ENCODE results near the gene C1QTNF8. TPM values are rescaled to one million over a fixed set of nuclear protein-coding genes. Genes with fewer than 3 reads are reported as not detected.

Gene C1QTNF8
- total and polyA plus RNA-seq, 4 donors, result not detected

- TF ChIP-seq ATF3 (IDR thresholded peaks at IDR 0.05), result no peak
- TF ChIP-seq YY1 (IDR thresholded peaks at IDR 0.05), result no peak
- no peak for TF ChIP-seq EGR1 (IDR thresholded peaks at IDR 0.05; ENCODE audit: low read depth in 2 of 2)
These were observed 13.6 kb upstream of the C1QTNF8 start (continued) for GRCh38 chr16:1109648-1110047.

GRCh38 chr16:1108299-1109252, 12.5 kb upstream of the C1QTNF8 start:
- no peak overlapping the region for H3K27ac ChIP-seq (ENCODE audit: low read depth in 1 of 2, low read length in 2 of 2)
- DNase-seq (ENCODE audit: low spot score), result no peak
- H3K27me3 ChIP-seq (ENCODE audit: control insufficient read depth in 4 of 4, insufficient read depth in 4 of 4, low read length in 3 of 4), result peaks cover 0 to 6% (median 0%) of the 10 kb centered on the region in 4 donors
- H3K4me3 ChIP-seq (ENCODE audit: low read depth in 1 of 3, low read length in 3 of 3), result no peak overlapping the region
- no peak for TF ChIP-seq GABPA (IDR thresholded peaks at IDR 0.05 in 1 of 2, conservative IDR thresholded peaks at IDR 0.05 in 1 of 2)
- no peak for TF ChIP-seq MAX (IDR thresholded peaks at IDR 0.05)
- no peak for TF ChIP-seq YY1 (IDR thresholded peaks at IDR 0.05)
- peak in 1 of 2 donors; percentile 30 for TF ChIP-seq HNF4A (conservative IDR thresholded peaks at IDR 0.05)
- TF ChIP-seq JUND (IDR thresholded peaks at IDR 0.05), result no peak
- TF ChIP-seq HNF4G (IDR thresholded peaks at IDR 0.05), result no peak
- TF ChIP-seq CTCF (IDR thresholded peaks at IDR 0.05; ENCODE audit: low read depth, low read length, missing input control), result no peak
- no peak for TF ChIP-seq TAF1 (conservative IDR thresholded peaks at IDR 0.05)
- TF ChIP-seq RAD21 (IDR thresholded peaks at IDR 0.05), result peak; percentile 56 to 68
- no peak for TF ChIP-seq RXRA (IDR thresholded peaks at IDR 0.05)
- no peak for TF ChIP-seq ZBTB33 (IDR thresholded peaks at IDR 0.05)
- no peak for TF ChIP-seq EGR1 (IDR thresholded peaks at IDR 0.05; ENCODE audit: low read depth in 2 of 2)
- TF ChIP-seq NR2F2 (IDR thresholded peaks at IDR 0.05), result no peak
- TF ChIP-seq SP1 (IDR thresholded peaks at IDR 0.05), result no peak
- TF ChIP-seq FOXA2 (IDR thresholded peaks at IDR 0.05), result no peak
- peaks cover 3 to 19% (median 10%) of the 10 kb centered on the region in 4 donors for H3K4me1 ChIP-seq (ENCODE audit: control insufficient read depth in 4 of 4, insufficient read depth in 4 of 4, low read length in 3 of 4)
- no peaks in the 10 kb centered on the region for H3K9me3 ChIP-seq (ENCODE audit: control insufficient read depth in 4 of 4, low read length in 3 of 4)
- H3K9ac ChIP-seq (ENCODE audit: low read depth in 1 of 2, low read length in 2 of 2), result no peak overlapping the region
- 44% methylated on average over 42 of the region's 42 CpGs for WGBS
- H3K36me3 ChIP-seq (ENCODE audit: control insufficient read depth in 4 of 4, insufficient read depth in 3 of 4, low read depth in 1 of 4, low read length in 3 of 4), result no peaks in the 10 kb centered on the region

- no peak for DNase-seq (ENCODE audit: low spot score)
- 66% methylated on average over 12 of the region's 12 CpGs for WGBS
- peaks cover 3 to 22% (median 10%) of the 10 kb centered on the region in 4 donors for H3K4me1 ChIP-seq (ENCODE audit: control insufficient read depth in 4 of 4, insufficient read depth in 4 of 4, low read length in 3 of 4)
- TF ChIP-seq TAF1 (conservative IDR thresholded peaks at IDR 0.05), result no peak
- no peak for TF ChIP-seq RXRA (IDR thresholded peaks at IDR 0.05)
- TF ChIP-seq HNF4G (IDR thresholded peaks at IDR 0.05), result no peak
- TF ChIP-seq ZBTB33 (IDR thresholded peaks at IDR 0.05), result no peak
- TF ChIP-seq JUND (IDR thresholded peaks at IDR 0.05), result no peak
- TF ChIP-seq MAX (IDR thresholded peaks at IDR 0.05), result no peak
- no peak for TF ChIP-seq EGR1 (IDR thresholded peaks at IDR 0.05; ENCODE audit: low read depth in 2 of 2)
- no peak for TF ChIP-seq SP1 (IDR thresholded peaks at IDR 0.05)
- TF ChIP-seq CTCF (IDR thresholded peaks at IDR 0.05; ENCODE audit: low read depth, low read length, missing input control), result no peak
- no peak for TF ChIP-seq FOXA2 (IDR thresholded peaks at IDR 0.05)
- TF ChIP-seq YY1 (IDR thresholded peaks at IDR 0.05), result no peak
- no peak for TF ChIP-seq NR2F2 (IDR thresholded peaks at IDR 0.05)
These were observed 11.7 kb upstream of the C1QTNF8 start for GRCh38 chr16:1107731-1108130.

More at GRCh38 chr16:1107731-1108130, 11.7 kb upstream of the C1QTNF8 start:
- Histone ChIP-seq H3K36me3 (ENCODE audit: control insufficient read depth in 4 of 4, insufficient read depth in 3 of 4, low read depth in 1 of 4, low read length in 3 of 4) (no peaks in the 10 kb centered on the region), H3K9me3 (ENCODE audit: control insufficient read depth in 4 of 4, low read length in 3 of 4) (no peaks in the 10 kb centered on the region), H3K27me3 (ENCODE audit: control insufficient read depth in 4 of 4, insufficient read depth in 4 of 4, low read length in 3 of 4) (peaks cover 0 to 6% (median 0%) of the 10 kb centered on the region in 4 donors), H3K9ac (ENCODE audit: low read depth in 1 of 2, low read length in 2 of 2) (no peak overlapping the region), H3K4me3 (ENCODE audit: low read depth in 1 of 3, low read length in 3 of 3) (no peak overlapping the region), H3K27ac (ENCODE audit: low read depth in 1 of 2, low read length in 2 of 2) (no peak overlapping the region)

Measured in liver (tissue), 9 donors.